Neural crest cell (in vitro differentiated cells): Measurements from ENCODE around the gene EVI5. TPM values are rescaled to one million over a fixed set of nuclear protein-coding genes. Genes with fewer than 3 reads are reported as not detected.

ENCODE experiments used
- DNase-seq: peaks from one replicate; pipeline ENCODE4 v3.0.0; 2021; ENCODE audit warnings: low read depth, mixed read lengths, low spot score
- H3K27ac Mint-ChIP-seq: one replicate; pipeline ENCODE4 v1.8.0; 2021; ENCODE audit warnings: mild to moderate bottlenecking, mixed read lengths; ENCODE audit not compliant: unreplicated experiment
- H3K27me3 Mint-ChIP-seq: 2 replicates; pipeline ENCODE4 v1.8.0; 2021; ENCODE audit warnings: low read depth, mild to moderate bottlenecking, mixed read lengths
- H3K36me3 Mint-ChIP-seq: 2 replicates; pipeline ENCODE4 v1.8.0; 2021; ENCODE audit warnings: low read depth, mild to moderate bottlenecking, mixed read lengths
- H3K4me1 Mint-ChIP-seq: 2 replicates; pipeline ENCODE4 v1.8.0; 2021; ENCODE audit warnings: mixed read lengths
- H3K4me3 Mint-ChIP-seq: one replicate; pipeline ENCODE4 v1.8.0; 2021; ENCODE audit warnings: mild to moderate bottlenecking, mixed read lengths
- H3K9me3 Mint-ChIP-seq: 2 replicates; pipeline ENCODE4 v1.8.0; 2021; ENCODE audit warnings: mixed read lengths
- total RNA-seq: library from RNA; stranded (reverse); gene quantifications from 2 replicates; pipeline ENCODE4 v1.2.1, GENCODE V29; 2021
- TF ChIP-seq, protein P1 (sequence below): fragments of 200-600 bp; sonication (generic); conservative IDR thresholded peaks from 2 replicates; pipeline ENCODE4 v1.5.0; 2021; ENCODE audit warnings: antibody characterized with exemption, mild to moderate bottlenecking

EVI5 gene
- total RNA-seq, 1 donor from 2014 or later = 24.7 TPM

DNA sequence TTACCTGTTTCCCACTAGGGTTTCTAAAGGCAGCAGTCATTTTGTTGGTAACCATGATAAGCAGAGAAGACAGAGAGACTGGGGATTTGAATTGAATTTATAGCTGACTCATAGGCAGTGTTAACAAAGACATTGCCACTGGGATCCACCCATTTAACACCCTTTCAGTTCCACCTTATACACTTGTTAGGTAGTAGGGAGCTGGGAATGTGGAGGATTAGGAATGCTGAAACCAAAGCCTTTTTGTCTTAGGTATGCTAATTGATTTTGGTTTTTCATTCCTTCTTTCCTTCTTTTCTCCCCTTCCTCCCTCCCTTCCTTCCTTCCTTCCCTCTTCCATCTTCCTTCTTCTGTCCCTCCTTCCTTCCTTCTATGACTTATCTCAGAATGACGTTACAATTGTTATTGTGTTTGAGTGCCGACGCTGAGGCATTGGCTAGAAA lies 7.5 kb upstream of the EVI5 start:
- peaks cover under 1% of the 10 kb centered on the region for H3K4me1 Mint-ChIP-seq
- TF ChIP-seq, protein P1, sequence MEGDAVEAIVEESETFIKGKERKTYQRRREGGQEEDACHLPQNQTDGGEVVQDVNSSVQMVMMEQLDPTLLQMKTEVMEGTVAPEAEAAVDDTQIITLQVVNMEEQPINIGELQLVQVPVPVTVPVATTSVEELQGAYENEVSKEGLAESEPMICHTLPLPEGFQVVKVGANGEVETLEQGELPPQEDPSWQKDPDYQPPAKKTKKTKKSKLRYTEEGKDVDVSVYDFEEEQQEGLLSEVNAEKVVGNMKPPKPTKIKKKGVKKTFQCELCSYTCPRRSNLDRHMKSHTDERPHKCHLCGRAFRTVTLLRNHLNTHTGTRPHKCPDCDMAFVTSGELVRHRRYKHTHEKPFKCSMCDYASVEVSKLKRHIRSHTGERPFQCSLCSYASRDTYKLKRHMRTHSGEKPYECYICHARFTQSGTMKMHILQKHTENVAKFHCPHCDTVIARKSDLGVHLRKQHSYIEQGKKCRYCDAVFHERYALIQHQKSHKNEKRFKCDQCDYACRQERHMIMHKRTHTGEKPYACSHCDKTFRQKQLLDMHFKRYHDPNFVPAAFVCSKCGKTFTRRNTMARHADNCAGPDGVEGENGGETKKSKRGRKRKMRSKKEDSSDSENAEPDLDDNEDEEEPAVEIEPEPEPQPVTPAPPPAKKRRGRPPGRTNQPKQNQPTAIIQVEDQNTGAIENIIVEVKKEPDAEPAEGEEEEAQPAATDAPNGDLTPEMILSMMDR = no peak
- no peaks in the 10 kb centered on the region for H3K9me3 Mint-ChIP-seq
- H3K36me3 Mint-ChIP-seq = no peaks in the 10 kb centered on the region
- no peak overlapping the region for H3K4me3 Mint-ChIP-seq
- DNase-seq = no peak
- H3K27ac Mint-ChIP-seq = no peak overlapping the region
- no peaks in the 10 kb centered on the region for H3K27me3 Mint-ChIP-seq

DNA sequence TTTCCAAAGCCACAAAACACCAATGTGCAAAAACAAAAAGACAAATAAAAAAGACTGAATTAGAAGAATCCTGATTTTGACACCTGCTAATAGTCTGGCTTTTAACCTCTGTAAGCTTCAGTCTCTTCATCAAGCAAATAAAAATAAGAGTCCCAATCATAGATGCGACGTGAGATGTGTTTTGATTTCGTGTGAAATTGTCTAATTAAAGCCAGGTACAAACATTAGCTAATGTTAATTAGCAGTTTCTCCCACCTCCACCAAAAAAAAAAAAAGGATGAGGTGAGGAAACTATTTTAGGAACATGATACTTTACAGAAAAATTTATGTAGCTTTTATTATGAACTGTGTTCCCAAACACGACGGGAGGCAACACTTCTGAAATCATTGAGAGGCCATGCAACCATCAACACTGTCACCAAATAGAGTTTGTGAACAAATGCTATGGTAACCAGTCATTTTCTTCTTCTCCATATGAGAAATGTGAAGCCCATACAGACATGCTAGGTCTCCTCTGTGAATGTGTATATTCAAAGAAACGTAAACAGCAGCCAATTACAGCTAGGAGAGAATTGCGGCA lies 6.7 kb upstream of the EVI5 start:
- Mint-ChIP-seq H3K4me3 (no peak overlapping the region), H3K27ac (no peak overlapping the region), H3K4me1 (peaks cover 1% of the 10 kb centered on the region), H3K9me3 (no peaks in the 10 kb centered on the region), H3K36me3 (no peaks in the 10 kb centered on the region), H3K27me3 (peaks cover 3% of the 10 kb centered on the region)
- TF ChIP-seq, protein P1 = no peak
- DNase-seq = no peak

DNA sequence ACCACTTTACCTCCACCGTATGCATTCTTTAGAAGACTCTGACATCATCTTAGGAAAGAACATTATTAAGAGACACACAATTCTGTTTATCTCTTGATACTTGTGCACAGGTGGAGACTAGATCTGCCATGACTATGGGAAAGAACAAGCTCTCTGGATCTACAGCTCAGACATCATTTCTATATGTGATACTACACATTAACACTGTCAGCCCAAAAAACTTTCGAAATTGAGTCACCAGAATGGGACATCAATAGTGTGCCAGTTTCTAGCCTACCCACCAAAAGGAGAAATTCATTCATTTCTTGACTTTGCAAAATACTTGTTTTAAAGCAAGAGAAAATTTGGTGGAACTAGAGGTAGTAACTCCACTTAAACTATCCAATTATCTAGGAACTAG lies 6.0 kb upstream of the EVI5 start:
- no peaks in the 10 kb centered on the region for H3K9me3 Mint-ChIP-seq
- no peaks in the 10 kb centered on the region for H3K36me3 Mint-ChIP-seq
- no peak overlapping the region for H3K27ac Mint-ChIP-seq
- TF ChIP-seq, protein P1 = no peak
- peaks cover 6% of the 10 kb centered on the region for H3K27me3 Mint-ChIP-seq
- DNase-seq = no peak
- no peak overlapping the region for H3K4me3 Mint-ChIP-seq
- peaks cover 4% of the 10 kb centered on the region for H3K4me1 Mint-ChIP-seq

DNA sequence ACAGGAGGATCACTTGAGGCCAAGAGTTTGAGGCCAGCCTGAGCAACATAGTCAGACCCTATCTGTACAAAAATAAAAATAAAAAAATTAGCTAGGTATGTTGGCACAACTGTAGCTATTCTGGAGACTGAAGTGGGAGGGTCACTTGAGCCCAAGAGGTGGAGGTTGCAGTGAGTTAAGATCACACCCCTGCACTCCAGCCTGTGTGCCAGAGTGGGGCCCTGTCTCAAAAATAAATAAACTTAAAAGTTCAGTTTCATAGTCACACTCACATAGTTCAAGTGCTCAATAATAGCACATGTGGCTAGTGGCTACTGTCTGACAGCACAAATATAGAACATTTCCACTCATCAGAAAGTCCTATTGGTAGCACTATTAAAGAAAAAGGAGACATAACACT lies 5.2 kb upstream of the EVI5 start:
- Mint-ChIP-seq H3K4me1 (peaks cover 9% of the 10 kb centered on the region), H3K27me3 (peaks cover 10% of the 10 kb centered on the region), H3K27ac (no peak overlapping the region), H3K9me3 (no peaks in the 10 kb centered on the region), H3K4me3 (no peak overlapping the region), H3K36me3 (peaks cover 4% of the 10 kb centered on the region)
- TF ChIP-seq, protein P1 = no peak
- DNase-seq = no peak

DNA sequence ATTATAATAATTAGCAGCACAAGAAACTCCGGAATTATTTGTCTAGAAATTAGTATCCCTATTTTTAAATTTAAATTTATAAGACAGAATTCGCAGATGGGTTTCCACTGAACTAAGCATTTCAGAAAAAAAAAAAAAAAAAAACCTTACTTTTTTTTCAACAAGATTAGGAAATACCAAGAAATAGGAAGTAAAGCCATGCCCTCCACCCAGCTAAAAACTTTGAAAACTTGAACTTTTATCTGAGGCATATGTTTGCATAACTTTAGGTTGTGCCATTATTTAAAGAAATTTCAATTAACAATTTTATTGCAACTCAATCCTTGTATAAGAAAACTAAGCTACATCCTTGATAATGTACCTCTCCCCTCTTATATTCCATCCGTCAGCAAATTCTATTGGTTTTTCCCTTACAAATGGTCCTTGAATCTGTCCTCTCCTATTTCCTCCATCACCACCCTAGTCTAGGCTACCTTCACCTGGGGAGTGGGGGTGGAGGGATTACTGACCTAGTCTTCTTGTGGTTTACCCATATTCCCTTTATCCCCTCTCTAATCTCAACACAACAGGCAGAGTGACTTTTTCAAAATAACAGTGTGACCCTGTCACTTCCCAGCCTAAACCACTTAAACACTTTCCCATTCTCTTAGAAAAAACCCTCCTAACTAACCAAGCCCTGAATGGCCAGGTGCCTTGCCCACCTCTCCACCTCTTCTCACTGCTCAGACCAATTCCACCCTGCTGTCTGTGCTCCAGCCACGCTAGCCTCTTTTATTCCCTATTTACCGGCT lies 1.4 kb upstream of the EVI5 start:
- Mint-ChIP-seq H3K4me1 (peaks cover 22% of the 10 kb centered on the region), H3K27ac (no peak overlapping the region), H3K36me3 (peaks cover 4% of the 10 kb centered on the region), H3K27me3 (peaks cover 10% of the 10 kb centered on the region), H3K4me3 (peak overlapping the region; percentile 57), H3K9me3 (no peaks in the 10 kb centered on the region)
- DNase-seq = no peak
- TF ChIP-seq, protein P1 = no peak
